Right lobe of liver (tissue), 6 donors: ENCODE measurements around the gene KLHL40. TPM values are rescaled to one million over a fixed set of nuclear protein-coding genes. Genes with fewer than 3 reads are reported as not detected.

ENCODE experiments used
- ATAC-seq, 4 donors: fragments of 200-7000 bp; cut with Tn5 transposase; one replicate each; pipeline ENCODE4 v1.9.1; 2020; ENCODE audit warnings: mild to moderate bottlenecking in 4 of 4, moderate library complexity in 4 of 4
- DNase-seq, 3 donors: peaks; one replicate each; pipeline ENCODE4 v3.0.0-alpha.2; 2020
- H3K27ac ChIP-seq, 3 donors: fragments of 200-600 bp; one replicate each; pipeline ENCODE4 v1.8.0; 2022
- H3K27me3 ChIP-seq, 2 donors: fragments of 200-600 bp; one replicate each; pipeline ENCODE4 v1.8.0; 2022
- H3K36me3 ChIP-seq, 4 donors: fragments of 200-600 bp; sonication (generic) in 1 of 4; one replicate each; pipeline versions ENCODE4 v1.5.1 to v1.8.0; 2017 to 2022; ENCODE audit warnings: control low read depth in 1 of 4
- H3K4me1 ChIP-seq, 4 donors: fragments of 200-600 bp; sonication (generic) in 1 of 4; one replicate each; pipeline versions ENCODE4 v1.5.1 to v1.8.0; 2017 to 2022; ENCODE audit warnings: control low read depth in 1 of 4
- H3K4me3 ChIP-seq, 3 donors: fragments of 200-600 bp; one replicate each; pipeline ENCODE4 v1.8.0; 2022
- H3K9me3 ChIP-seq, 4 donors: fragments of 200-600 bp; sonication (generic) in 1 of 4; one replicate each; pipeline versions ENCODE4 v1.5.1 to v1.8.0; 2017 to 2022; ENCODE audit warnings: control low read depth in 1 of 4
- POLR2A ChIP-seq: fragments of 450-650 bp; IDR thresholded peaks from one replicate; pipeline ENCODE4 v1.6.1; 2017; ENCODE audit warnings: antibody characterized with exemption, mild to moderate bottlenecking
- WGBS: methylation state at CpG from one replicate; pipeline ENCODE4 v1.1.6; 2018; ENCODE audit warnings: low coverage, low lambda C conversion rate; ENCODE audit not compliant: insufficient coverage; ENCODE audit errors: missing lambda C conversion rate; 5-methylcytosine and 5-hydroxymethylcytosine counted together
- intact Hi-C, 2 donors: fragments of 100-400 bp; cut with DNase I; formaldehyde crosslinking; loops; one replicate each; pipeline versions ENCODE4 v1.11.2 to v1.14.1; 2022
- total RNA-seq, 6 experiments: library from RNA; depleted of rRNA in 2 of 6; stranded (reverse); fragments of >200 nt in 2 of 6; fragmentation: NEBNext Ultra II Directional in 3 of 6; extraction: Animal tissue kit (Norgen Biotek cat#: 25700) in 3 of 6; gene quantifications; one replicate each; pipeline versions ENCODE4 v1.1.0 to v1.2.4, GENCODE V29; 2016 to 2023
- TF ChIP-seq, protein P1 (sequence below), 4 donors: fragments of 200-600 bp in 3 of 4; fragments of 450-650 bp in 1 of 4; IDR thresholded peaks; one replicate each; pipeline versions ENCODE4 v1.5.1 to v1.8.0; 2016 to 2022; ENCODE audit warnings: antibody characterized with exemption in 4 of 4, mild to moderate bottlenecking in 2 of 4
- donor health status: DM: no; HTN: yes; CAD: no.
- donor health status: DM: no; HTN: no; CAD: no.
- donor health status: DM: no; HTN: no; CAD: no.
- donor health status: DM: no; HTN: yes; CAD: no.
- donor health status: DM: no; HTN: yes; CAD: no.

KLHL40 gene
- total RNA-seq, 6 experiments from 2014 or later = 0.19 to 0.68 TPM; not detected in 4

DNA sequence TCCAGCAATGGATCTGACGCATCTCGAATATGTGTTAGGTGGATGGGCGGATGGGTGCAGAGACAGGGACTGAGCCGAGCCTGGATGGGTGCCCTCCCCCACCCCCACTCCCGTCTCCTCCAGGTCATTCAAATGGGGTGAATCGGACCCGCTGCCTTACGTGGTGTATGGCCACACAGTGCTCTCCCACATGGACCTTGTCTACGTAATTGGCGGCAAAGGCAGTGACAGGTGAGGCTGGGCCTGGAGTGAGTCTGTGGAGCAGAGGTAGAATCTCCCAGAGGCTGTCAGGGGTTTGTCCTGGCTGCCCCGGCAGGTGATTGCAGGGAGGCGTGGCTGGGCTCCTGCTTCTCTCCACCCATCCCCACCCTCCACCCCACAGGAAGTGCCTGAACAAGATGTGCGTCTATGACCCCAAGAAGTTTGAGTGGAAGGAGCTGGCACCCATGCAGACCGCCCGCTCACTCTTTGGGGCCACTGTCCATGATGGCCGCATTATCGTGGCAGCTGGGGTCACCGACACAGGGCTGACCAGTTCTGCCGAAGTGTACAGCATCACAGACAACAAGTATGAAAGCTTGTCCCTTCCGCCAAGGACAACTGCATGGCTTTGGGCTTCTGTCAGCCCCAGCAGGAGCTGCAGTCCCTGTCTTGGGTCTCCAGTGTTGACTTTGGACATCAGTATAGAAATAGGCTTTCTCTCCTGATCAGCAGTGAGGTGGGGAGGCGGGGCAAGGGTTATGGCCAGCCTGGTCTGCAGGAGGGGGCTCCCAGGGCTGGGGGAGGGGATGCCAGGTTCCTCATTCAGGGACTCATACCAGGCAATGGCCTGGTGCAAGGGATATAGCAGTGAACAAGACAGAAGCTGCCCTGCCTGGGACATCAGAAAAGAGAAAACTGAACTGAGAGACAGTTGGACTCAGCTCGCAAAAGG lies 3.4 kb downstream of the KLHL40 start:
- intact Hi-C loops = loop anchor here in 1 of 2 donors (10.0 kb wide), 1 partner anchor 46 kb away; no protein-coding TSS in a partner anchor
- 82% methylated on average over 5 of the region's 22 CpGs for WGBS
- no peak for DNase-seq

DNA sequence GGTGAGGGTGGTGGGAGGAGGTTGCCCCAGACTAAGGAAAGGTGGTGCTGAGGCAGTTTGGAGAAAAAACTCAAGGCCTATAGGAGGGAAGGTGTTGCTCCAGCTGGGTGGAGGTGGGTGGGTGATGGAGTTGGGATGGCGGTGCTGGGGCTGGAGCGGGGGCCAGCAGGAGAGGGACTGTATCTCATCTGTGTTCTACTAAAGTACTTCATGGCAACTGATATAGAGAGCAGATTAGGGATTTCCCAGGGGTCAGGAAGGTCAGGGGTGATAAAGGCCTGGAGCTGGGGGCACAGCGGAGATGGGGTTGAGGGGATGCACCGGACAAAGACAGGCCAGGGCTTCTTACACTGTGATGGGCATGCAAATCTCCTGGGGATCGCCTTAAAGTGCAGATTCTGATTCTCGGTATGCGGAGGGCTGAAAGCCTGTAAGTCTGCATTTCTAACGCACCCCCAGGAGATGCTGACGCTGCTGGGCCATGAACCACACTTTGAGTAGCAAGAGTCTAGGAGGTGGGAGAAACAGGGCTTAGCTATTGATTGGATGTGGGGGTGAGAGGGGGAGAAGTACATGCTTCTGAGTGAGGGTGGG lies 4.2 kb downstream of the KLHL40 start:
- Histone ChIP-seq H3K27me3 (no peaks in the 10 kb centered on the region), H3K9me3 (no peaks in the 10 kb centered on the region), H3K27ac (no peak overlapping the region), H3K36me3 (no peaks in the 10 kb centered on the region), H3K4me1 (no peaks in the 10 kb centered on the region), H3K4me3 (no peak overlapping the region)
- intact Hi-C loops = loop anchor here in 1 of 2 donors (10.0 kb wide), 1 partner anchor 45 kb away; no protein-coding TSS in a partner anchor
- 49% methylated on average over 8 of the region's 9 CpGs for WGBS
- TF ChIP-seq, protein P1, sequence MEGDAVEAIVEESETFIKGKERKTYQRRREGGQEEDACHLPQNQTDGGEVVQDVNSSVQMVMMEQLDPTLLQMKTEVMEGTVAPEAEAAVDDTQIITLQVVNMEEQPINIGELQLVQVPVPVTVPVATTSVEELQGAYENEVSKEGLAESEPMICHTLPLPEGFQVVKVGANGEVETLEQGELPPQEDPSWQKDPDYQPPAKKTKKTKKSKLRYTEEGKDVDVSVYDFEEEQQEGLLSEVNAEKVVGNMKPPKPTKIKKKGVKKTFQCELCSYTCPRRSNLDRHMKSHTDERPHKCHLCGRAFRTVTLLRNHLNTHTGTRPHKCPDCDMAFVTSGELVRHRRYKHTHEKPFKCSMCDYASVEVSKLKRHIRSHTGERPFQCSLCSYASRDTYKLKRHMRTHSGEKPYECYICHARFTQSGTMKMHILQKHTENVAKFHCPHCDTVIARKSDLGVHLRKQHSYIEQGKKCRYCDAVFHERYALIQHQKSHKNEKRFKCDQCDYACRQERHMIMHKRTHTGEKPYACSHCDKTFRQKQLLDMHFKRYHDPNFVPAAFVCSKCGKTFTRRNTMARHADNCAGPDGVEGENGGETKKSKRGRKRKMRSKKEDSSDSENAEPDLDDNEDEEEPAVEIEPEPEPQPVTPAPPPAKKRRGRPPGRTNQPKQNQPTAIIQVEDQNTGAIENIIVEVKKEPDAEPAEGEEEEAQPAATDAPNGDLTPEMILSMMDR (IDR thresholded peaks at IDR 0.05) = no peak
- no peak for TF ChIP-seq POLR2A
- DNase-seq = no peak
- ATAC-seq = no peak

More for the DNA sequence above, 3.4 kb downstream of the KLHL40 start:
- Histone ChIP-seq H3K4me3 (no peak overlapping the region), H3K27me3 (no peaks in the 10 kb centered on the region), H3K4me1 (no peaks in the 10 kb centered on the region), H3K9me3 (no peaks in the 10 kb centered on the region), H3K27ac (no peak overlapping the region), H3K36me3 (no peaks in the 10 kb centered on the region)
- TF ChIP-seq, protein P1 (IDR thresholded peaks at IDR 0.05) = no peak
- no peak for TF ChIP-seq POLR2A
- no peak for ATAC-seq

DNA sequence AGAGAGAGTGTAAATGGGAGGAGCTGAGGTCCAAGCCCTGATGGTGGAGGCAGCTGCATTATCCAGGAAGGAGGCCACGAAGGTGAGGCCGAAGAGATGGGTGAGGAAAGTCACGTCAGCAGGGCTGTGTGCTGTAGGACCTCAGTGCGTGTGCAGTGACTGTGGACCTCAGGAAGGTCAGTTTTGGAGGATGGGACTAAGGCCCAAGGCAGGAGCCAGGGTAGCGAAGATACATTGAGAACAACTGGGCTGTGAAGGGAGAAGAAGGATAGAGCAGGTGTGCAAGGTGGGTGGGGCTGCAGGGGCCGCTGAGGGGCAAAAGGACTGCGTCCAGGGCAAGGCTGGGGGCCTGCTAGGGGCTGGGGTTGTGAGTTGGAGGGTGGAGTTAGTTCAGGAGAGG lies 4.9 kb downstream of the KLHL40 start:
- intact Hi-C loops = no loop called here
- no peaks in the 10 kb centered on the region for H3K27me3 ChIP-seq
- ATAC-seq (no peak), DNase-seq (no peak)
- H3K27ac ChIP-seq = no peak overlapping the region
- no peaks in the 10 kb centered on the region for H3K4me1 ChIP-seq
- no peak overlapping the region for H3K4me3 ChIP-seq
- H3K36me3 ChIP-seq = no peaks in the 10 kb centered on the region
- TF ChIP-seq POLR2A = no peak
- H3K9me3 ChIP-seq = no peaks in the 10 kb centered on the region
- 50% methylated on average over 7 of the region's 7 CpGs for WGBS

DNA sequence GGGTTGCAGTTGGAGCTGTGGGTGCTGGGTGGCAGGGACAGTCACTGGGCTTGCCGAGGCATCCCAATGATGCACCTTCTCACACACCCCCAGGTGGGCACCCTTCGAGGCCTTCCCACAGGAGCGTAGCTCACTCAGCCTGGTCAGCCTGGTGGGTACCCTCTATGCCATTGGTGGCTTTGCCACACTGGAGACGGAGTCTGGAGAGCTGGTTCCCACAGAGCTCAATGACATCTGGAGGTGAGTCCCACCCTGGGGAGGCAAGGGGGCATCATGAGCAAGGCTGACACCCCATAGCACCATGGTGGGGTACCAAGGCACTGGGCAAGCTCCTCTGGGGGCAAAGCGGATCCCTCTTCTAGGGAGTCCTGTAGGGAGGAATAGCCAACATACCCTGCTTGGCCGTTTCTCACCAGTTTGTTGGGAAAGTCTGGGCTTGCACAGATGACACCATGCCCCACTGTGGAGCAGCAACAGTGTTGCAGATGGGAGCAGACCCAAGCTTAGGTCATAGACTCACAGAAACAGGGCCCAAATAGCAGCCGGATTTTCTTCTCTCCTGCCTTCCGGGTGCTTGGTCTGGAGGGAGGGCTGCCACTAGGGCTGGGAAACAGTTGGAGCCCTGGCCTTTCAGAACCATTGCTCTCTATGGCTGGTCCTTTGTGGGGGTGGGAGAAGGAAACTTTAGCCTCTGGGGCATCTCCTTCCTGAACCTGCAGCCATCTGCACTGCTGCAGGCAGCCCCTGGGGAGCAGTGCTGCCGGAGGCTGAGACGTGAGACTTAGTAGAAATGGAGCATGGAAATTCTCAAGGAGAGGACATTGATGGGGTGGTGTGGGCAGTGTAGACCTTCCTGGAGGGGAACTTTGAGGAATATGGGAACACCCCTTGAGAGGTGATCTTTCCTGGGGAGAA lies 5.7 kb downstream of the KLHL40 start:
- Histone ChIP-seq H3K4me1 (no peaks in the 10 kb centered on the region), H3K27me3 (no peaks in the 10 kb centered on the region), H3K27ac (no peak overlapping the region), H3K4me3 (no peak overlapping the region), H3K9me3 (no peaks in the 10 kb centered on the region), H3K36me3 (no peaks in the 10 kb centered on the region)
- 79% methylated on average over 4 of the region's 10 CpGs for WGBS
- TF ChIP-seq, protein P1 (IDR thresholded peaks at IDR 0.05) = no peak
- TF ChIP-seq POLR2A = no peak
- ATAC-seq (no peak), DNase-seq (no peak)
- intact Hi-C loops = no loop called here
